HG03378 (cell line): Measurements from ENCODE around the gene PAK2.
"Not testable (repeated sequence)": the region's sequence is repeated elsewhere in the genome, so short reads cannot be mapped to it uniquely, and the experiment has no call there.

Experiments used
- ATAC-seq: cut with Tn5 transposase; IDR thresholded peaks from one replicate; pipeline ENCODE4 v1.9.1; 2021; ENCODE audit warnings: mild to moderate bottlenecking, moderate library complexity; ENCODE audit not compliant: unreplicated experiment

Gene PAK2

DNA sequence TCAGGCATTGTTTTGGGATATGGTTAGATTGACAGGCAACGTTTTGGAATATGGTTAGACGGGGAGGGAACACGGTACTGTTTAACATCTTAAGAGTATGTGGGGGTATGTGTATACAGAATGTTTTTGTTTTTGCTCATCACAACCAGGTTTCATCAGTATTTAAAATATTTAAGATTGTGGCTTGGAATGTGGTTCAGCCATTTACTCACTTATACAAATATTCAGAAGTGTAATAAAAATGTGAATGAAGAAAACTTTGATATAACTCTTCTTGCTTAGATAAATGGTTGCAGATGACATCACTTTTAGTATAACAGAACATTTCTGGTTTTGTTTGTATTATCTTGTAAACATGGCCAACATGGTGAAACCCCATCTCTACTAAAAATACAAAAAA is 3.9 kb upstream of the PAK2 start:
- no peak for ATAC-seq

DNA sequence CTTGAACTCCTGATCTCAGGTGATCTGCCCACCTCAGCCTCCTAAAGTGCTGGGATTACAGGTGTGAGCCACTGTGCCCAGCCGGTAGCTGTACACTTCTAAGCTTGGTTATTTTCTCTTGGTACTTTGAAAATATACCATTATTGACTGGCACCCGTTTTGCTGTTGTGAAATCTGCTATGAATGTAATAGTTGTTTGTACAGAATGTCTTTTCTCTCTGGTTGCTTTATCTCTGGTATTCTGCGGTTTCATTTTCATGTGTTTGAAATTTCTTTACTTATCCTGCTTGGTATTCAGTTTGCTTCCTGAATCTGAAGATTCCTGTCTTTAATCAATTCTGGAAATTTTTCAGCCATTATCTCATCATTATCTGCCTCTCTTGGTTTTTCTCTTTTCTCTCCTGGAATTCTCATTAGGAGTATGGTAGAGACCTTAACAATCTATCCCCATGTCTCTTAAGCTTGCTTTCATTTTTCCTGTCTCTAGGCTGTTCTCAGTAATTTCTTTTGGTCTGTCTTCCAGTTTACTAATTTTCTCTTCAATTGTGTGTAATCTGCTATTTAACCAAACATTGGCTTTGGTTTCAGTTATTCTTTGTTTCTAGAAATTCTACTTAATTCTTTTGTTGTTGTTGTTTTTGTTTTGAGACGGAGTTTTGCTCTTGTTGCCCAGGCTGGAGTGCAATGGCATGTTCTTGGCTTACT is 2.8 kb upstream of the PAK2 start:
- ATAC-seq, result no peak

GRCh38 chr3:196737655-196738054 is 2.0 kb upstream of the PAK2 start:
- ATAC-seq, result no peak

GRCh38 chr3:196740481-196741248 is 1.0 kb downstream of the PAK2 start:
- no peak for ATAC-seq

- ATAC-seq, result no peak
Observed at GRCh38 chr3:196741249-196741889, 1.7 kb downstream of the PAK2 start.

DNA sequence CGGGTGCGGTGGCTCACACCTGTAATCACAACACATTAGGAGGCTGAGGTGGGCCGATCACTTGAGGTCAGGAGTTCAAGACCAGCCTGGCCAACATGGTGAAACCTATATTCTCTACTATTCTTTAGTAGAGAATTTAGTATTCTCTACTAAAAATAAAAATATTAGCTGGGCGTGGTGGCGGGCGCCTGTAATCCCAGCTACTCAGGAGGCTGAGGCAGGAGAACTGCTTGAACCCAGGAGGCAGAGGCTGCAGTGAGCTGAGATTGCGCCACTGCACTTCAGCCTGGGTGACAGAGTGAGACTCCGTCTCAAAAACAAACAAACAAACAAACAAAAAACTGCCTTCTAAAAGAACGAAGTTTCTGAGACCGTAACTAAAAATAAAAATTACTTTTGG is 3.9 kb downstream of the PAK2 start:
- ATAC-seq, result not testable (repeated sequence)

- ATAC-seq, result no peak
Observed at GRCh38 chr3:196749125-196749524, 9.5 kb downstream of the PAK2 start.

DNA sequence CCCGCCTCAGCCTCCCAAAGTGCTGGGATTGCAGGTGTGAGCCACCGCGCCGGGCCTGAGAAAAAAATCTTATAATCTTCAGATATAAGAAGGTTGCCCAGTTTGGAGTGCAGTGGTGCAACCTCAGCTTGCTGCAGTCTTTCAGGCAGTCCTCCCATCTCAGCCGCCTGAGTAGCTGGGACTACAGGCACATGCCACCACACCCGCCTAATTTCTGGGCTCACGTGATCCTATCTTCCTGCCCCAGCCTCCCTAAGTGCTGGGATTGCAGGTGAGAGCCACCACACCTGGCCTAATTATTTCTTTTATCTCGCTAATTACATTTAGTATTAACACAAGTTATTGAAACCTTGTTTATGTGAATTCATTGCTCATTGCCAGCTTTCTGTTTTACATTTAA is 13.5 kb downstream of the PAK2 start:
- no peak for ATAC-seq

GRCh38 chr3:196754091-196754981 is 14.7 kb downstream of the PAK2 start:
- ATAC-seq, result no peak

DNA sequence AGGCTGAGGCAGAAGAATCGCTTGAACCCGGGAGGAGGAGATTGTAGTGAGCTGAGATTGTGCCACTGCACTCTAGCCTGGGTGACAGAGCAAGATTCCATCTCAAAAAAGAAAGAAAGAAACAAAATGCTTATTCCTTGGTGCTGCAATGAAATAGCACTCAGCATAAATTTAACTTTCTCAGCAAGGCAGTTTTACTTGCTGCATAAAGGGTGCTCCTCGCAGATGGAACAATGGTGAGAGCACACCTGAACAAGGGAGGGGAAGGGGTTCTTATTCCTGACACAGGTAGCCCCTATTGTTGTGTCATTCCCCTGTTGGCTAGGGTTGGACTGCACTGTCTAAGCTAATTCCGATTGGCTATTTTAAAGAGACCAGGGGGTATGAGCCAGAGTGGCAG is 17.1 kb downstream of the PAK2 start:
- ATAC-seq, result no peak

DNA sequence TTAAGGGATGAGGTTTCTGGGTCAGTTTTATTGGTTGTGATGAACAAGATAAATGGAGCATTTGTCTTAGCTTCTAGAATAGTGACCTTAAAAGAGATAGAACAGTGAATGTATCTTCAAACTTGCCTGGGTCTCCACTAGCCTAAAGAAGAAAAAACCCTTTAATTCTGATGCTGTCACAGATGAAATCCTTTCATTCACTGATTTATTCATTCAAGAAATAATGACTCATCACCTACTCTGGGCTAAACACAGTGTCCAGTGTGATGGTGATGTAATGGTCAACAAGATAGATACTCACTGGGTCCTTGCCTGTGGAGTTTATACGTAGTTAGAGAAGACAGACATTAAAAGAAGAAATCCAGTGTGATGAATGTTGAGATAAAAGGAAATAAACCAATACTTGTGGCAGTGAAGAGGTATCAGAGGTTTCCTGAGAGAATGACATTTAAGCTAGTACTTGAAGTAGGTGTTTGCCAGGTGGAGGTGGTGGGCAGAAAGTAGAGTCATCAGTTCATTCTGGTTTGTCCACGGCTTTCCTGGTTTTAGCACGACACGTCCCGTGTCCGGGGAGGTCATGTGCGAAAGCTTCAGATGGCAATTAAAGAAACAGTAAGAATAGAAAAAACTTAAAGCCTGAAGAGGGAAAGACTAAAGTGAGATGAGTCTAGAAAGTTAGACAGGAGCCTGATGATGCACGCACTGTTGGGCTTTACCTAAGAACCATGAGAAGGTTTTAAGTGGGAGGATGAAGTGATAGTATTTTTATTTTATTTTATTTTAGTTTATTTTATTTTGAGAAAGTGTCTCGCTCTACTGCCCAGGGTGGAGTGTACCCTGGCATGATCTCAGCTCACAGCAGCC is 18.5 kb downstream of the PAK2 start:
- no peak for ATAC-seq

- ATAC-seq, result no peak
Observed at GRCh38 chr3:196763179-196763578, 23.5 kb downstream of the PAK2 start.

- ATAC-seq, result no peak
Observed at GRCh38 chr3:196765454-196765853, 25.8 kb downstream of the PAK2 start.

DNA sequence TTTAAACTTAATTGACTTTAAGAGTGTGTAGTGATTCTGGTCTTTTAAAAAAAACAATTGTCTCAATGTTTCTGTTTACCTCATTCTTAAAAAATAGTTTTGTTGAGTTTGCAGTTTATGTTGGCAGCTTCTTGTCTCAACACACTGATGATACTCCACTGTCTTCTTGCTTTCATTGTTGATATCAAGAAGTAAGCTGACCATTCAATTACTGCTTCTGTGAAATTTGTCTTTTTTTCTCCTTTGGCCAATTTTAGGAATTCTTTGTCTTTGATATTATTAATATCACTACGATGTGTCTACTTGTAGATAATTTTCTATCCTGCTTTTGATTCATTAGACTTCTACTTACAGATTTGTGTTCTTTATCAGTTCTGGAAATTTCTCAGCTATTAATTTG is 31.4 kb downstream of the PAK2 start:
- no peak for ATAC-seq

GRCh38 chr3:196772102-196772501 is 32.4 kb downstream of the PAK2 start:
- ATAC-seq, result no peak

DNA sequence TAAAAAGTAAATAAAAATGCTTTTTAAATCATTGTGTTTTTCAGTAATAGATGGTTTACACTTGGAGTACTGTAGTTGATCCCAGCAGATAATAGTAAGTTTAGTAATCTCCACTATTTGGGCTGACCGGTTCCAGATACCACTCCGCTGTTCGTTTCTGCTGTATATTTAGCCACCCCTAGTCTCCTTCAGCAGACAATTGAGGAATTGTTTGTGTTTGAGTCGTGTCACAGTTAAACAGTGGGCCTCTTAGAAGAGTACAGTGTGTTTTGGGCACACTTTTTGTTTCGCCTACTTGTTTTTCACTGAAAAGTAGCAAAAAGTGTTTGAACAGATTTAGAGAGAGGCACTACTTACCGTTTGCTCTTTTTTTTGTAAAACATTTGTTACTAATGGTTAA is 33.2 kb downstream of the PAK2 start:
- no peak for ATAC-seq

GRCh38 chr3:196774191-196774820 is 34.6 kb downstream of the PAK2 start:
- no peak for ATAC-seq

- ATAC-seq, result no peak
Observed at GRCh38 chr3:196774848-196775422, 35.3 kb downstream of the PAK2 start.

DNA sequence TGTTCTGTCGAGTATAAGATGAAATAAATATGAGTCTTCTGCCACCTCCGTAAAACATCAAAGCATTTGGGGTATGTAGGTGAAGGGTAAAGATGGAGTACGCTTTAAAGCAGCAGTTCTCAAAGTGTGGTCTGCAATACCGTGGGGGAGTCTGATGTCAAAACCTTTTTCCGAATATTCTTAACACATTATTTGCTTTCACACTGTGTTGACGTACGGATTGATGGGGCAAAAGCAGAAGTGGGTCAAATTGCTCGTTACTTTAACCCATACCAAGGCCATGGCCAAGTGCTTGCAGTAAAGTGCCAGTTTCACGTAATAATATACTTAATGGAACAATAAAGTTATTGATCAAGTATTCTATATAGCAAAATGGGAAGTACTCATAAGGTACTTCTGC is 36.3 kb downstream of the PAK2 start:
- ATAC-seq, result no peak
